Measurements from ENCODE around the gene CAP1.
A peak's percentile ranks its signal among the peaks of the same experiment; 100 is the strongest.

Gene CAP1

GRCh38 chr1:40096977-40097782 is 56.7 kb downstream of the CAP1 start, which contains the start of gene PPT1:
PPT1 (minus strand) TSS chr1:40097252; CDS start chr1:40097238, 14 bp downstream.
- DNase-seq: peak; percentile 91

- DNase-seq: no peak
These were observed 61.5 kb downstream of the CAP1 start for GRCh38 chr1:40102038-40102437.

- DNase-seq: no peak
These were observed 62.4 kb downstream of the CAP1 start for GRCh38 chr1:40102896-40103295.

- no peak for DNase-seq
These were observed 64.5 kb downstream of the CAP1 start for GRCh38 chr1:40105028-40105427.

- no peak for DNase-seq
These were observed 66.9 kb downstream of the CAP1 start for GRCh38 chr1:40107290-40107959.

GRCh38 chr1:40110389-40110788 is 69.9 kb downstream of the CAP1 start:
- DNase-seq: no peak

DNA sequence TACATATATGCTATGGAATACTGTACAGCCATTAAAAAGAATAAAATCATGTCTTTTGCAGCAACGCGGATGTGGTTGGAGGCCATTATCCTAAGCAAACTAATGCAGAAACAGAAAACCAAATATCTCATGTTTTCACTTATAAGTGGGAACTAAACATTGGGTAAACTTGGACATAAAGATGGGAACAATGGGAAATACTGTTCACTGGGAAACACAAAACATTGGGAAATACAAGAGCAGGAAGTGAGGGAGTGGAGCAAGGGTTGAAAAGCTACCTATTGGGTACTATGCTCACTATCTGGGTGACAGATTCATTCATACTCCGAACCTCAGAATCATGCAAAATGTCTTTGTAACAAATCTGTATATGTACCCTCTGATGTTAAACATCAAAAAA is 73.9 kb downstream of the CAP1 start:
- no peak for DNase-seq

DNA sequence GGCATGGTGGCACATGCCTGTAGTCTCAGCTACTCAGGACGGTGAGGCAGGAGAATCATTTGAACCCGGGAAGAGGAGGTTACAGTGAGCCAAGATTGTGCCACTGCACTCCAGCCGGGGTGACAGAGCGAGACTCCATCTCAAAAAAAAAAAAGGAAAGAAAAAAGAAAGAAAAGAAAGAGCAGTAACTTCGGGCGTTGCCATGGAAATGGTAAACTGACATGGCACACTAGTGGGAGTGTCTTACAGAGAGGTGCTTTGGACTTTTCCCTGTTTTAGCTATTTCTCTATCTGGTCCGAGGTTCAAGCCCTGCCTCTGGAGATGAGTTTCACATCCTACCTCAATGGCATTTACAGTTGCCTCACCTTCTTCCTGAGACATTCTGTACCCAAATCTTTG is 79.6 kb downstream of the CAP1 start:
- no peak for DNase-seq

All from NCI-H1092 (cell line).